22Rv1 (cell line): Measurements from ENCODE around the gene CCDC106.

ENCODE experiments used
- ZFX ChIP-seq: fragments of 450-650 bp; IDR thresholded peaks from 2 replicates; pipeline ENCODE4 v1.6.1; 2017; ENCODE audit warnings: antibody characterized with exemption, borderline replicate concordance
- TF ChIP-seq, protein P1 (sequence below): fragments of 450-650 bp; IDR thresholded peaks from 2 replicates; pipeline ENCODE4 v1.5.1; 2017; ENCODE audit warnings: mild to moderate bottlenecking

- TF ChIP-seq, protein P1, sequence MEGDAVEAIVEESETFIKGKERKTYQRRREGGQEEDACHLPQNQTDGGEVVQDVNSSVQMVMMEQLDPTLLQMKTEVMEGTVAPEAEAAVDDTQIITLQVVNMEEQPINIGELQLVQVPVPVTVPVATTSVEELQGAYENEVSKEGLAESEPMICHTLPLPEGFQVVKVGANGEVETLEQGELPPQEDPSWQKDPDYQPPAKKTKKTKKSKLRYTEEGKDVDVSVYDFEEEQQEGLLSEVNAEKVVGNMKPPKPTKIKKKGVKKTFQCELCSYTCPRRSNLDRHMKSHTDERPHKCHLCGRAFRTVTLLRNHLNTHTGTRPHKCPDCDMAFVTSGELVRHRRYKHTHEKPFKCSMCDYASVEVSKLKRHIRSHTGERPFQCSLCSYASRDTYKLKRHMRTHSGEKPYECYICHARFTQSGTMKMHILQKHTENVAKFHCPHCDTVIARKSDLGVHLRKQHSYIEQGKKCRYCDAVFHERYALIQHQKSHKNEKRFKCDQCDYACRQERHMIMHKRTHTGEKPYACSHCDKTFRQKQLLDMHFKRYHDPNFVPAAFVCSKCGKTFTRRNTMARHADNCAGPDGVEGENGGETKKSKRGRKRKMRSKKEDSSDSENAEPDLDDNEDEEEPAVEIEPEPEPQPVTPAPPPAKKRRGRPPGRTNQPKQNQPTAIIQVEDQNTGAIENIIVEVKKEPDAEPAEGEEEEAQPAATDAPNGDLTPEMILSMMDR, result peak; percentile 73
- TF ChIP-seq ZFX, result no peak
Observed at GRCh38 chr19:55676383-55676782, 28.4 kb downstream of the CCDC106 start.
